ENCODE measurements around the gene HGFAC.

Gene HGFAC

DNA sequence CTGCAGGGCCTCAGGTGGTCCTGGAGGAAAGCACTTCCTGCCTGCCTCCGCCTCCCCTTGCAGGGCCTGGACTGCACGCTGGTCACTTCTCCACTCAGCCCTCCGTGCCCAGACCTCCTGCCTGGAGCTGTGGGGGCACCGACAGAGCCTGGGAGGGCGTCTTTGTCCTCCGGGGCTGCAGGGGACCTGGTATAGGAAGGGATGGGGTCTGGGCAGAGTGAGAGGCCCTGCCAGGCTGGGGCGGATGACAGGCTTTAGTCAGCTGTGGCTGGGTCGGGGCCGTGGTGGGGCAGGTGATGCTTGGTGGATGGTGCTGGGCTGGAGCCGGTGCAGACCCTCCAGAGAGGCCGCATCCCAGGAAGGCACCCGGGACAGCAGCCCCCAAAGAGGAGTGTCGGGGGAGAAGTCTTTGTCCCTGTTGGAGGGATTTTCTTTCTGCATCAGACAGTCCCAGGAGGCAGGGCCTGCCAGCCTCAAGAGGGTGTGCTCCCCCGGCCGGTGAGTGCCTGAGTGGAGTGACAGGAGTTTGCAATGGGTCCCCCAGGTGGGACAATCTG, 22.7 kb downstream of the HGFAC start:
- no peak for DNase-seq

- no peak for DNase-seq
Observed at GRCh38 chr4:3464911-3465697, 23.3 kb downstream of the HGFAC start.

GRCh38 chr4:3465698-3466671, 24.2 kb downstream of the HGFAC start:
- no peak for DNase-seq

GRCh38 chr4:3466691-3467600, 25.2 kb downstream of the HGFAC start:
- DNase-seq: no peak

GRCh38 chr4:3467601-3468031, 25.8 kb downstream of the HGFAC start:
- DNase-seq: no peak

DNA sequence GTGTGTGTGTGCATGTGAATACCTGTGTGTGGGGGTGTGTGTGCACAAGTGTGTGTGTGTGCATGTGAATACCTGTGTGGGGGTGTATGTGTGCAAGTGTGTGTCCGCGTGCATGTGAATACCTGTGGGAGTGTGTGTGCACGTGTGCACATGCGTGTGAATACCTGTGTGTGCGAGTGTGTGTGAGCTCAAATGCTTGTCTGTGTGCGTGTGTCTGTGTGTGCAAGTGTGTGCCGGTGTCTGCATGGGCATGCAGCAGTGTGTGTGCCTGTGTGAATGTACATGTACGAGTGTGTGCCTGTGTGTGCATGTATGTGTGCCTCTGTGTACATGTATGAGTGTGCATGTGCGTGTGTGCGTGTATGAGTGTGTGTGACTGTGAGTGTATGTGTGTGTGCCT, 26.4 kb downstream of the HGFAC start:
- no peak for DNase-seq

- no peak for DNase-seq
Observed at GRCh38 chr4:3468804-3469203, 27.0 kb downstream of the HGFAC start.

- DNase-seq: no peak
Observed at GRCh38 chr4:3469386-3470243, 27.8 kb downstream of the HGFAC start.

- no peak for DNase-seq
Observed at GRCh38 chr4:3470244-3471097, 28.7 kb downstream of the HGFAC start.

GRCh38 chr4:3471098-3471760, 29.5 kb downstream of the HGFAC start:
- DNase-seq: no peak

- DNase-seq: no peak
Observed at GRCh38 chr4:3471886-3472285, 30.1 kb downstream of the HGFAC start.

GRCh38 chr4:3472411-3473141, 30.8 kb downstream of the HGFAC start:
- DNase-seq: no peak

GRCh38 chr4:3473181-3473950, 31.6 kb downstream of the HGFAC start:
- no peak for DNase-seq

GRCh38 chr4:3473996-3474765, 32.4 kb downstream of the HGFAC start:
- no peak for DNase-seq

DNA sequence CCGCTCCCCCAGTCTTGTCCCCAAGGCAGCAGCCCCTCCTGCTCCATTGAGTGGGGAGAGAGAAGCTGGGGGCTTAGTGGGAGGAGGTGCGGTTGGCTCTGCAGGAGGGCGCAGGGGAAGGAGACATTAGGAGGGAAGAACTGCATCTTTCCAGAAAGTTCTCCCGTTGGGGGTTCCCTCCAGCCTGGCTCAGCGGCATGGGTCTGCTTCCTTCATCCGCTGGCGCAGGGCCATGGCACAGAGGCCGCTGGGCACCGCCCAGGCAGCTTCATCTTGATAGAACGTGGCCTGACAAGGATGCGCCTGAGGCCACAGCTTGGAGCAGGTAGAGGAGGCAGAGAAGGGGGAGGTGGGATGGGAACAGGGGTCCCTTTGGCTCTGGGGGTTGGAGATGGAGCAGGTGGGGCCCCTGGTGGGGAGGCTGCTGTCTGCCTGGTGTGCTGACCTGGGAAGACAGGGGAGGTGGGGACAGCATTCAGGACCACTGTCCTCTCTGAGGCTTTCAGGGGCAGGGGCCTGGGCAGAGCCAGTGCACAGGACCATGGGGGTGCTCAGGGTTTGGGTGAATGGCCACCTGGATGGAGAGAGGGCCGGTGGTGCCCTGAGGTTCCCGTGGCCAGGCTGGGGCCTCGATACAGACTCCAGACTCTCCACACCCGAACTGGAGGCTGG, 33.4 kb downstream of the HGFAC start:
- no peak for DNase-seq

- DNase-seq: no peak
Observed at GRCh38 chr4:3475713-3476260, 34.0 kb downstream of the HGFAC start.

DNA sequence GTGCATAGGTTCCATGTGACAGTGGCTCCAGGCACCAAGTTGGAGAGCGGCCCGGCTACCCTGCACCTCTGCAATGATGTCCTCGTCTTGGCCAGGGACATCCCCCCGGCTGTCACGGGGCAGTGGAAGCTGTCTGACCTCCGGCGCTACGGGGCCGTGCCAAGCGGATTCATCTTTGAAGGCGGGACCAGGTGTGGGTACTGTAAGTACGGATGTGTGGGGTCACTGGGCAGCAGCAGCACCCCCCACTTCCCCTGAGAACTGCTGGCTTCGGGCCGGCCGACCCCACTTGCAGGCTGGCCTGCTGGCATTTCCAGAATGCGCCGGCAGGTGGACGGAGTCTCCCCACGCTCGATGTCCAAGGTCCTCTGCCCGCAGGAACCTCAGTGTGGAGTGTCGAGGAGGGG, 34.6 kb downstream of the HGFAC start:
- no peak for DNase-seq

All from NCI-H446 treated with DMSO at 0.1 percent for 48 hours (cell line).